ENCODE results near the gene COL12A1. TPM values are rescaled to one million over a fixed set of nuclear protein-coding genes. Genes with fewer than 3 reads are reported as not detected.

COL12A1 gene
- total RNA-seq, 2 experiments from 2014 or later: not detected

GRCh38 chr6:75149240-75149639, 56.6 kb downstream of the COL12A1 start:
- H3K27ac ChIP-seq (ENCODE audit: low read depth, low read length, poor library complexity, severe bottlenecking): no peak overlapping the region
- H3K9me2 ChIP-seq (ENCODE audit: insufficient read depth, low read length): no peaks in the 10 kb centered on the region
- no peaks in the 10 kb centered on the region for H3K36me3 ChIP-seq (ENCODE audit: insufficient read depth, low read length)
- ChIA-PET CTCF (ENCODE audit: unreplicated experiment) (no interaction called here), POLR2A (no interaction called here)
- no peaks in the 10 kb centered on the region for H3K9me3 ChIP-seq (ENCODE audit: low read length)
- no peak overlapping the region for H3K4me2 ChIP-seq (ENCODE audit: low read length)
- BruUV-seq (replicated peaks): no TSS peak
- intact Hi-C loops (cut with micrococcal nuclease; ENCODE audit: unreplicated experiment): no loop called here
- no peaks in the 10 kb centered on the region for H3K4me1 ChIP-seq (ENCODE audit: insufficient read depth, low read length, poor library complexity, severe bottlenecking)
- DNase-seq (ENCODE audit: low spot score): no peak
- no peaks in the 10 kb centered on the region for H4K20me1 ChIP-seq (ENCODE audit: insufficient read depth, low read length)
- no peak for TF ChIP-seq EZH2phosphoT487 (IDR thresholded peaks at IDR 0.05; ENCODE audit: borderline replicate concordance, low read depth, low read length)
- TF ChIP-seq CTCF (conservative IDR thresholded peaks at IDR 0.05; ENCODE audit: low read length): no peak
- no peaks in the 10 kb centered on the region for H3K79me2 ChIP-seq (ENCODE audit: insufficient read depth, low read depth, low read length)
- no peak overlapping the region for H3K4me3 ChIP-seq (ENCODE audit: low read depth, low read length, poor library complexity, severe bottlenecking)
- no peak overlapping the region for H2AFZ ChIP-seq (ENCODE audit: low read length)

DNA sequence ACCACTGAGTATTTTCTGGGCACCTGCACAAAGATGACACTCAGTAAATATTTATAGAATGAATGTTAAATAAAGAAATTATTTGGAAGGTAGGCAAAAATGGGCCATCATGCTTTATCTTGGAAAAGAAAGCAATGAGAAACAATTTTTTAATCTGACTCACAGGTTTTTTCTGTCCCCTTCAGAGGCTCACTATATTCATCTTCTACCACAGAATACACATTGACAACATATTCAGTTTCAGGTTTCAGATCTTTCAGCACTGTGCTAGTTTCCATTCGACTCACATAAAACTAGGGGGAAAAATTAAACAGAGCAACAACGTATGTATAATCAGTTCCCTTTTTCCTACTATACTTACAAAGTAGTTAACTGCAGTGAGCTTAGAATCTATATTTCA, 58.3 kb downstream of the COL12A1 start:
- H3K9me3 ChIP-seq (ENCODE audit: low read length): no peaks in the 10 kb centered on the region
- ChIA-PET POLR2A (no interaction called here), CTCF (ENCODE audit: unreplicated experiment) (no interaction called here)
- H3K36me3 ChIP-seq (ENCODE audit: insufficient read depth, low read length): no peaks in the 10 kb centered on the region
- BruUV-seq (replicated peaks): no TSS peak
- no peak overlapping the region for H3K4me2 ChIP-seq (ENCODE audit: low read length)
- DNase-seq (ENCODE audit: low spot score): no peak
- no peak overlapping the region for H2AFZ ChIP-seq (ENCODE audit: low read length)
- no peak overlapping the region for H3K27ac ChIP-seq (ENCODE audit: low read depth, low read length, poor library complexity, severe bottlenecking)
- no peaks in the 10 kb centered on the region for H3K79me2 ChIP-seq (ENCODE audit: insufficient read depth, low read depth, low read length)
- intact Hi-C loops (cut with micrococcal nuclease; ENCODE audit: unreplicated experiment): no loop called here
- TF ChIP-seq EZH2phosphoT487 (IDR thresholded peaks at IDR 0.05; ENCODE audit: borderline replicate concordance, low read depth, low read length) (no peak), CTCF (conservative IDR thresholded peaks at IDR 0.05; ENCODE audit: low read length) (no peak)
- no peaks in the 10 kb centered on the region for H3K4me1 ChIP-seq (ENCODE audit: insufficient read depth, low read length, poor library complexity, severe bottlenecking)
- no peaks in the 10 kb centered on the region for H4K20me1 ChIP-seq (ENCODE audit: insufficient read depth, low read length)
- H3K4me3 ChIP-seq (ENCODE audit: low read depth, low read length, poor library complexity, severe bottlenecking): no peak overlapping the region
- no peaks in the 10 kb centered on the region for H3K9me2 ChIP-seq (ENCODE audit: insufficient read depth, low read length)

- Histone ChIP-seq H3K79me2 (ENCODE audit: insufficient read depth, low read depth, low read length) (no peaks in the 10 kb centered on the region), H4K20me1 (ENCODE audit: insufficient read depth, low read length) (no peaks in the 10 kb centered on the region), H3K9me2 (ENCODE audit: insufficient read depth, low read length) (no peaks in the 10 kb centered on the region), H3K27ac (ENCODE audit: low read depth, low read length, poor library complexity, severe bottlenecking) (no peak overlapping the region), H3K9me3 (ENCODE audit: low read length) (no peaks in the 10 kb centered on the region), H3K4me1 (ENCODE audit: insufficient read depth, low read length, poor library complexity, severe bottlenecking) (no peaks in the 10 kb centered on the region), H3K4me3 (ENCODE audit: low read depth, low read length, poor library complexity, severe bottlenecking) (no peak overlapping the region), H3K4me2 (ENCODE audit: low read length) (no peak overlapping the region), H2AFZ (ENCODE audit: low read length) (no peak overlapping the region), H3K36me3 (ENCODE audit: insufficient read depth, low read length) (no peaks in the 10 kb centered on the region)
- no TSS peak for BruUV-seq (replicated peaks)
- intact Hi-C loops (cut with micrococcal nuclease; ENCODE audit: unreplicated experiment): no loop called here
- ChIA-PET POLR2A (no interaction called here), CTCF (ENCODE audit: unreplicated experiment) (no interaction called here)
- TF ChIP-seq EZH2phosphoT487 (IDR thresholded peaks at IDR 0.05; ENCODE audit: borderline replicate concordance, low read depth, low read length) (no peak), CTCF (conservative IDR thresholded peaks at IDR 0.05; ENCODE audit: low read length) (no peak)
- DNase-seq (ENCODE audit: low spot score): no peak
Observed at GRCh38 chr6:75145976-75146375, 59.9 kb downstream of the COL12A1 start.
